ENCODE results near the gene DOC2B.

GRCh38 chr17:170130-170670 is 11.2 kb downstream of the DOC2B start:
- no peak for TF ChIP-seq POLR2A (IDR thresholded peaks at IDR 0.05; ENCODE audit: low read depth, low read length)
- TF ChIP-seq POLR2AphosphoS5 (IDR thresholded peaks at IDR 0.05; ENCODE audit: low read depth, low read length): no peak
- no peak for TF ChIP-seq TAF1 (IDR thresholded peaks at IDR 0.05; ENCODE audit: borderline replicate concordance, low read depth, low read length)
